Rectal smooth muscle tissue (tissue), 1 donor: ENCODE results near the gene AKIRIN1.
"Not testable (repeated sequence)": the region's sequence is repeated elsewhere in the genome, so short reads cannot be mapped to it uniquely, and the experiment has no call there.

Experiments
- H3K27ac ChIP-seq: one replicate; pipeline ENCODE4 v1.7.0; 2013; ENCODE audit warnings: low read depth, low read length, inconsistent platforms
- H3K27me3 ChIP-seq: one replicate; pipeline ENCODE4 v1.7.0; 2013; ENCODE audit warnings: low read length; ENCODE audit not compliant: control insufficient read depth, insufficient read depth
- H3K36me3 ChIP-seq: one replicate; pipeline ENCODE4 v1.7.0; 2013; ENCODE audit warnings: low read length; ENCODE audit not compliant: control insufficient read depth, insufficient read depth
- H3K4me1 ChIP-seq: one replicate; pipeline ENCODE4 v1.7.0; 2013; ENCODE audit warnings: low read length; ENCODE audit not compliant: control insufficient read depth, insufficient read depth
- H3K4me3 ChIP-seq: one replicate; pipeline ENCODE4 v1.7.0; 2013; ENCODE audit warnings: low read length
- H3K9ac ChIP-seq: one replicate; pipeline ENCODE4 v1.7.0; 2013; ENCODE audit warnings: low read length

Gene AKIRIN1

DNA sequence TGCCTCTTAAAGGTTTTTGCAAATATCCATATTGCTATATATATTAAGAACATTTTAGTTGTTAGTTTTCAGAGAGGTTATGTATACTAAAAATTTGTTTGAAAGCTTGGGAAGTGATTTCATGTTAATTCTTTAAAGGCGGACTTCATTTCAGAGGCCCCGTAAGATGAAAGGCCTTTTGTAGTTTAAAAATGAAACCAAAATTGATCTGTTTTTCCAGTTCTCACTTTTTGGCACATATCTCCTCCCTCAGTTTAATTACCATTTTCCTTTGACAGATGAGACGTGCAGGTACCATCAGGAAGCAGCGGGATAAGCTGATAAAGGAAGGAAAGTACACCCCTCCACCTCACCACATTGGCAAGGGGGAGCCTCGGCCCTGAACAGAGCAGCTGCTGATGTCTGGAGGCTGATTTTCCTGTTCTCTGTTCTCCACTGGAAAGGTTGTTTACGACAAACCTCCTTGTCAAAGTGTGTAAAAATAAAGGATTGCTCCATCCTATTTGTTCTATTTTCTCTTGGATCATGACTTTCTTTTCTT lies 43.1 kb downstream of the AKIRIN1 start:
- H3K4me3 ChIP-seq: no peak overlapping the region
- no peaks in the 10 kb centered on the region for H3K27me3 ChIP-seq
- no peaks in the 10 kb centered on the region for H3K4me1 ChIP-seq
- peaks cover 15% of the 10 kb centered on the region for H3K36me3 ChIP-seq
- H3K9ac ChIP-seq: no peak overlapping the region
- H3K27ac ChIP-seq: no peak overlapping the region

GRCh38 chr1:39036678-39037077 lies 45.6 kb downstream of the AKIRIN1 start:
- no peak overlapping the region for H3K4me3 ChIP-seq
- no peak overlapping the region for H3K27ac ChIP-seq
- no peak overlapping the region for H3K9ac ChIP-seq
- no peaks in the 10 kb centered on the region for H3K27me3 ChIP-seq
- H3K4me1 ChIP-seq: no peaks in the 10 kb centered on the region
- H3K36me3 ChIP-seq: peaks cover 10% of the 10 kb centered on the region

- Histone ChIP-seq H3K27ac (no peak overlapping the region), H3K4me3 (no peak overlapping the region), H3K9ac (no peak overlapping the region), H3K27me3 (no peaks in the 10 kb centered on the region), H3K36me3 (peaks cover 4% of the 10 kb centered on the region), H3K4me1 (no peaks in the 10 kb centered on the region)
Measured at GRCh38 chr1:39043513-39043912, 52.4 kb downstream of the AKIRIN1 start.

- H3K4me1 ChIP-seq: no peaks in the 10 kb centered on the region
- no peak overlapping the region for H3K27ac ChIP-seq
- H3K27me3 ChIP-seq: no peaks in the 10 kb centered on the region
- H3K36me3 ChIP-seq: peaks cover 4% of the 10 kb centered on the region
- H3K4me3 ChIP-seq: no peak overlapping the region
- H3K9ac ChIP-seq: no peak overlapping the region
Measured at GRCh38 chr1:39044762-39045161, 53.7 kb downstream of the AKIRIN1 start.

DNA sequence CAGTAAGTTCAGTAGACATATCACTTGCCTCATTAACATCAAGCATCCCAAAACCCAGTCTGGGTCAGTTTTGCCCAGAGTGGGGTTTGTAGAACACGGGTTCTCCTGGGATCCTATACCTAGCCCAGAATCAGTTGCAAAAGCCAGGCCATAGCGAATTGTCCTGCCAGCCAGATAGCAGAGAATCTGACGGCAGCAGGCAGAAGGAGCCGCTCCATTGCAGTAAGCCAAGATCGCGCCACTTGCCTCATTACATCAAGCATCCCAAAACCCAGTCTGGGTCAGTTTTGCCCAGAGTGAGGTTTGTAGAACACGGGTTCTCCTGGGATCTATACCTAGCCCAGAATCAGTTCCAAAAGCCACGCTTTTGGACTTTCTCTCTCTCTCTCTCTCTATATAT lies 54.2 kb downstream of the AKIRIN1 start:
- Histone ChIP-seq H3K4me1 (no peaks in the 10 kb centered on the region), H3K27ac (no peak overlapping the region), H3K4me3 (no peak overlapping the region), H3K36me3 (peaks cover 4% of the 10 kb centered on the region), H3K9ac (no peak overlapping the region), H3K27me3 (no peaks in the 10 kb centered on the region)

- H3K27me3 ChIP-seq: no peaks in the 10 kb centered on the region
- no peaks in the 10 kb centered on the region for H3K4me1 ChIP-seq
- no peak overlapping the region for H3K27ac ChIP-seq
- no peak overlapping the region for H3K4me3 ChIP-seq
- no peak overlapping the region for H3K9ac ChIP-seq
- peaks cover 4% of the 10 kb centered on the region for H3K36me3 ChIP-seq
Measured at GRCh38 chr1:39046613-39047210, 55.6 kb downstream of the AKIRIN1 start.

DNA sequence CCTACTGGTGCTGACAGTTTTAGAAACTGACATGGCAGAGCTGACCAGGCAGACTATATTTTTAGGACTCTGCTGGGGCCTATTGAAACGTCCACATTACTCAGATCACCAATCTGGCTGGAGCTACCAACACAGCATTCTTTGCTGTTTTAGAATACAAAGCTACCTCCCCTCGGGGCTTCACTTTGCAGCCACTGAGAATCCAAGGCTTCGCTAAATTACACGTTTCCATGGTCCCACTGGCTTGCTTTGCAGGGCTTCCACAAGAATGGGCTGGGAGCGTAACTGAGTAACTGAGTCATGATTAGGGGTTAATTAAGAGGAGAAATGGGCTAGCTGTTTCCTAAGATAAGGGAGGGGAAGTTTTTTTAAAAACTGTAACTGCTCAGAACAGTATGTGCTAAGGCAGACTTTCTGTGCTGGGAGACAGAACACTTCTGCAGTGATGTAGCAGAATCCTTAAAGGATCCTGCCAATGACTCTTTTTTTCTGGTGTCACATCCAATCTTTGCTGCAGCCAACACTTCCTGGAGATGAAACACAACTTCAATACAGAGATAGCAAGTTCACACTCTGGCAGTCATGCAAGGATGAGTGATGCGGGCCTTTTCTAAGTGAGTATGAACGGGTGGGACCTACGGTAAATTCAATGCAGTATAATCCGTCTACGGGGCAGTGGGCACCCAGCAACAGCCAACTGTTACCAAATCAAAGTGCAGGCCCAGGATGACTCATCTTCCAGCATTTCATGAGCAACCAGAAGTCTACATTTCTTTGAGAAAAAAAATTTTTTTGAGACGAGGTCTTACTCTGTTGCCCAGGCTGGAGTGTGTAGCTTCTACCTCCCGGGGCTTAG lies 56.5 kb downstream of the AKIRIN1 start:
- no peak overlapping the region for H3K27ac ChIP-seq
- peaks cover 4% of the 10 kb centered on the region for H3K36me3 ChIP-seq
- H3K4me1 ChIP-seq: no peaks in the 10 kb centered on the region
- H3K4me3 ChIP-seq: no peak overlapping the region
- H3K9ac ChIP-seq: no peak overlapping the region
- no peaks in the 10 kb centered on the region for H3K27me3 ChIP-seq

DNA sequence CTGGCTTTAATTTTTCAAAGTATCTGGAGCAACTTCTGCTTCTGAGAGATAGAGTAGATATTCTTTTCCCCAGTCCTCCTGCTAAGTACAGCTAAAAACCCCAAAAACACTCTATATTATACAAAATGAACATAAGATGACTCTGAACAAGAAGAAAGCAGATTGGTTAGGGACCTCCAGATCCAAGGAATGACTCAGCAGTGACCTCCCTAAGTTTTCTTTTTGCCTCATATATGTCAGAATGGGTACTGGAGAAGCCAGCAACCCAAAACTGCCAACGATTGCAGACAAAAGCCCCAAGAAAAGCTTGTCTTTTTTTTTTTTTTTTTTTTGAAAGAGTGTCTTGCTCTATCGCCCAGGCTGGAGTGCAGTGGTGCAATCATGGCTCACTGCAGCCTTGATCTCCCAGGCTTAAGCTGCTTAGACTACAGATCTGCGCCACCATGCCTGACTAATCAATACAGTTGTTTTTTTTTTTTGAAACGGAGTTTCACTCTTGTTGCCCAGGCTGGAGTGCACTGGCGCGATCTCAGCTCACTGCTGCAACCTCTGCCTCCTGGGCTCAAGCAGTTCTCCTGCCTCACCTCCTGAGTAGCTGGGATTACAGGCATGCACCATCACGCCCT lies 57.8 kb downstream of the AKIRIN1 start:
- Histone ChIP-seq H3K36me3 (peaks cover 2% of the 10 kb centered on the region), H3K4me1 (no peaks in the 10 kb centered on the region), H3K27me3 (no peaks in the 10 kb centered on the region), H3K27ac (no peak overlapping the region), H3K9ac (no peak overlapping the region), H3K4me3 (no peak overlapping the region)

- Histone ChIP-seq H3K36me3 (peaks cover under 1% of the 10 kb centered on the region), H3K27ac (no peak overlapping the region), H3K4me1 (no peaks in the 10 kb centered on the region), H3K4me3 (no peak overlapping the region), H3K27me3 (no peaks in the 10 kb centered on the region), H3K9ac (no peak overlapping the region)
Measured at GRCh38 chr1:39050001-39050400, 58.9 kb downstream of the AKIRIN1 start.

DNA sequence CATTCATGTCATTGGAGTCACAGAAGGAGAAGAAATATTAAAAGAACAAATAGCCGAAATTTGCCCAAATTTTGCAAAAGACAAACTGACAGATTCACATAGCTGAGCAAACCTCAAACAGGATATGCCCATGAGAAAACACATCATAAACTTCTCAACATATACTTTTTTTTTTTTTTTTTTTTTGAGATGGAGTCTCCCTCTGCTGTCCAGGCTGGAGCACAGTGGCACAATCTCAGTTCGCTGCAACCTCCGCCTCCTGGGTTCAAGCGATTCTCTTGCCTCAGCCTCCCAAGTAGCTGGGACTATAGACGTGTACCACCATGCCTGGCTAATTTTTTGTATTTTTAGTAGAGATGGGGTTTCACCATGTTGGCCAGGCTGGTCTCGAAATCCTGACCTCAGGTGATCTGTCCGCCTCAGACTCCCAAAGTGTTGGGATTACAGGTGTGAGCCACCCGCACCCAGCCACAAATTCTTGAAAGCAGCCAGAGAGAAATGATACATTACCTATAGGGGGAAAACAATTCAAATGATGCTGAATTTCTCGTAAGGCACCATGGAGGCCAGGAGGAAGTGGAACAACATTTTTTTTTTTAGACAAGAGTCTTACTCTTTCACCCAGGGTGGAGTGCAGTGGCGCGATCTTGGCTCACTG lies 60.2 kb downstream of the AKIRIN1 start:
- not testable (repeated sequence) for H3K4me1 ChIP-seq, H3K4me3 ChIP-seq, H3K27me3 ChIP-seq, H3K36me3 ChIP-seq, H3K27ac ChIP-seq, H3K9ac ChIP-seq

- Histone ChIP-seq H3K27me3 (no peaks in the 10 kb centered on the region), H3K9ac (no peak overlapping the region), H3K27ac (no peak overlapping the region), H3K4me3 (no peak overlapping the region), H3K4me1 (no peaks in the 10 kb centered on the region), H3K36me3 (no peaks in the 10 kb centered on the region)
Measured at GRCh38 chr1:39051956-39052355, 60.9 kb downstream of the AKIRIN1 start.

DNA sequence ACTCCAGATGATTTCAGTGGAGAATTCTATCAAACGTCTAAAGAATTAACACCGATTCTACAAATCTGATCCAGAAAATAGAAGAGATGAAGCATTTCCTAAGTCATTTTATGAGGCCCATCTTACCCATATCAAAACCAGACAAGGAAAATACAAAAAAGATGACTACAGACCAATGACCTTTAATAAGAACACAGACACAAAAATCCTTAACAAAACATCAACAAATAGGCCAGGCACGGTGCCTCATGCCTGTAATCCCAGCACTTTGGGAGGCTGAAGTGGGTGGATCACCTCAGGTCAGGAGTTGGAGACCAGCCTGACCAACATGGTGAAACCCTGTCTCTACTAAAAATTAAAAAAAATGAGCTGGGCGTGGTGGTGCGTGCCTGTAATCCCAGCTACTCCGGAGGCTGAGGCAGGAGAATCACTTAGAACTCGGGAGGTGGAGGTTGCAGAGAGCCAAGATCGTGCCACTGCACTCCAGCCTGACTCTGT lies 64.2 kb downstream of the AKIRIN1 start:
- not testable (repeated sequence) for H3K4me1 ChIP-seq, H3K9ac ChIP-seq, H3K27me3 ChIP-seq, H3K36me3 ChIP-seq, H3K4me3 ChIP-seq, H3K27ac ChIP-seq
